NCI-H748 (cell line): ENCODE measurements around the gene NRBP1.
A peak's percentile ranks its signal among the peaks of the same experiment; 100 is the strongest.
"Not testable (repeated sequence)": the region's sequence is repeated elsewhere in the genome, so short reads cannot be mapped to it uniquely, and the experiment has no call there.

Source experiments
- DNase-seq: peaks from one replicate; lab custom pipeline; 2025; ENCODE audit not compliant: unreplicated experiment; lab: John Stamatoyannopoulos, UW

The NRBP1 gene

GRCh38 chr2:27421660-27422250, 6.7 kb upstream of the NRBP1 start:
- no peak for DNase-seq

GRCh38 chr2:27422958-27423357, 5.5 kb upstream of the NRBP1 start:
- no peak for DNase-seq

- DNase-seq: not testable (repeated sequence)
These were observed 3.4 kb upstream of the NRBP1 start for GRCh38 chr2:27425039-27425438.

- no peak for DNase-seq
These were observed 593 bp upstream of the NRBP1 start for GRCh38 chr2:27427863-27428212.

- DNase-seq: peak; percentile 85
These were observed 629 bp downstream of the NRBP1 start for GRCh38 chr2:27428978-27429541.

GRCh38 chr2:27431395-27431794, 3.0 kb downstream of the NRBP1 start:
- DNase-seq: no peak

GRCh38 chr2:27435628-27436027, 7.2 kb downstream of the NRBP1 start:
- no peak for DNase-seq

- no peak for DNase-seq
These were observed 12.9 kb downstream of the NRBP1 start for GRCh38 chr2:27441226-27441926.

GRCh38 chr2:27441958-27442919, 13.8 kb downstream of the NRBP1 start, which contains the start of gene KRTCAP3:
Gene KRTCAP3 (plus strand): TSS chr2:27442381. CDS start chr2:27442413, 32 bp downstream.
- peak; percentile 88 for DNase-seq

- DNase-seq: no peak
These were observed 14.5 kb downstream of the NRBP1 start for GRCh38 chr2:27442920-27443282.

- DNase-seq: no peak
These were observed 16.7 kb downstream of the NRBP1 start for GRCh38 chr2:27445155-27445554.

GRCh38 chr2:27445615-27446014, 17.2 kb downstream of the NRBP1 start:
- no peak for DNase-seq

GRCh38 chr2:27446057-27446456, 17.6 kb downstream of the NRBP1 start:
- no peak for DNase-seq

GRCh38 chr2:27448381-27448780, 19.9 kb downstream of the NRBP1 start:
- no peak for DNase-seq

- DNase-seq: no peak
These were observed 22.7 kb downstream of the NRBP1 start for GRCh38 chr2:27451095-27451494.

GRCh38 chr2:27453968-27454367, 25.5 kb downstream of the NRBP1 start:
- DNase-seq: no peak

- DNase-seq: no peak
These were observed 32.7 kb downstream of the NRBP1 start for GRCh38 chr2:27461118-27461517.

- DNase-seq: no peak
These were observed 36.0 kb downstream of the NRBP1 start for GRCh38 chr2:27464443-27464842.

- no peak for DNase-seq
These were observed 43.5 kb downstream of the NRBP1 start for GRCh38 chr2:27471961-27472360.

- DNase-seq: no peak
These were observed 57.1 kb downstream of the NRBP1 start for GRCh38 chr2:27485496-27485895.

- peak; percentile 75 for DNase-seq
These were observed 60.7 kb downstream of the NRBP1 start for GRCh38 chr2:27489118-27489497.
